PC-9 (cell line): ENCODE results near the gene TLX2. TPM values are rescaled to one million over a fixed set of nuclear protein-coding genes. Genes with fewer than 3 reads are reported as not detected.
"Not testable (repeated sequence)": the region's sequence is repeated elsewhere in the genome, so short reads cannot be mapped to it uniquely, and the experiment has no call there.

Experiments used
- BruUV-seq: library from RNA; stranded (reverse); fragments of 400-500 nt; replicated peaks from 2 replicates; lab custom pipeline; 2021; lab: Mats Ljungman, UMichigan
- CTCF ChIA-PET: fragments of 300-600 bp; sonication (Branson Sonifier 250); formaldehyde crosslinking; loops from one replicate; lab custom pipeline; 2022; ENCODE audit warnings: antibody characterized with exemption; lab: Charles Lee
- POLR2A ChIA-PET: fragments of 300-600 bp; sonication (Branson Sonifier 250); formaldehyde crosslinking; loops from one replicate; lab custom pipeline; 2022; ENCODE audit warnings: antibody characterized with exemption; ENCODE audit not compliant: unreplicated experiment; lab: Charles Lee
- DNase-seq, 2 experiments: peaks; one replicate each; pipeline versions ENCODE4 v3.0.0 to v3.0.0-alpha.2; 2015 to 2022; ENCODE audit warnings: mixed read lengths in 1 of 2
- H2AFZ ChIP-seq: fragments of 200-600 bp; sonication (generic); 2 replicates; pipeline ENCODE4 v1.8.1; 2017; ENCODE audit warnings: antibody characterized with exemption
- H3F3A ChIP-seq: fragments of 200-600 bp; sonication (generic); 2 replicates; pipeline ENCODE4 v1.8.1; 2017; ENCODE audit warnings: antibody characterized with exemption, mild to moderate bottlenecking, low read depth; ENCODE audit not compliant: insufficient read depth
- H3K27ac ChIP-seq: fragments of 200-600 bp; sonication (generic); 2 replicates; pipeline ENCODE4 v1.6.1; 2016; ENCODE audit warnings: mixed run types
- H3K27me3 ChIP-seq: fragments of 200-600 bp; sonication (generic); 2 replicates; pipeline ENCODE4 v1.6.1; 2016; ENCODE audit warnings: low read depth, mixed run types; ENCODE audit not compliant: insufficient read depth
- H3K36me3 ChIP-seq: fragments of 200-600 bp; sonication (generic); 2 replicates; pipeline ENCODE4 v1.6.1; 2016; ENCODE audit warnings: low read depth, mixed run types
- H3K4me1 ChIP-seq: fragments of 200-600 bp; sonication (generic); replicated peaks from 2 replicates; pipeline ENCODE4 v1.6.1; 2016; ENCODE audit warnings: mixed run types; ENCODE audit not compliant: insufficient read depth
- H3K4me2 ChIP-seq: fragments of 200-600 bp; sonication (generic); 2 replicates; pipeline ENCODE4 v1.6.1; 2017; ENCODE audit warnings: mixed run types
- H3K4me3 ChIP-seq: fragments of 200-600 bp; sonication (generic); 2 replicates; pipeline ENCODE4 v1.6.1; 2016; ENCODE audit warnings: mixed run types
- H3K79me2 ChIP-seq: fragments of 200-600 bp; sonication (generic); 2 replicates; pipeline ENCODE4 v1.6.1; 2017; ENCODE audit warnings: low read depth, mixed run types
- H3K9me2 ChIP-seq: fragments of 200-600 bp; sonication (generic); 2 replicates; pipeline ENCODE4 v1.8.1; 2017; ENCODE audit warnings: mild to moderate bottlenecking; ENCODE audit not compliant: insufficient read depth
- H3K9me3 ChIP-seq: fragments of 200-600 bp; sonication (generic); 2 replicates; pipeline ENCODE4 v1.8.1; 2016; ENCODE audit warnings: low read depth; ENCODE audit not compliant: insufficient read depth
- H4K20me1 ChIP-seq: fragments of 200-600 bp; sonication (generic); 2 replicates; pipeline ENCODE4 v1.8.1; 2017; ENCODE audit not compliant: insufficient read depth
- EZH2 ChIP-seq: fragments of 200-600 bp; sonication (generic); IDR thresholded peaks from 2 replicates; pipeline ENCODE4 v1.8.0; 2017; ENCODE audit warnings: antibody characterized with exemption, low read depth
- intact Hi-C: fragments of 100-400 bp; cut with micrococcal nuclease; formaldehyde crosslinking; loops from one replicate; pipeline ENCODE4 v1.10.0; 2022; ENCODE audit not compliant: unreplicated experiment
- total RNA-seq: library from RNA; stranded (reverse); gene quantifications from 2 replicates; pipeline ENCODE4 v1.2.3, GENCODE V29; 2021
- TF ChIP-seq, protein P1 (sequence below): fragments of 200-600 bp; sonication (generic); conservative IDR thresholded peaks from 2 replicates; pipeline ENCODE4 v1.6.1; 2017; ENCODE audit warnings: mixed run types, antibody characterized with exemption, mild to moderate bottlenecking, moderate library complexity

TLX2 gene
- total RNA-seq, 1 experiment from 2014 or later, result 3.1 TPM

DNA sequence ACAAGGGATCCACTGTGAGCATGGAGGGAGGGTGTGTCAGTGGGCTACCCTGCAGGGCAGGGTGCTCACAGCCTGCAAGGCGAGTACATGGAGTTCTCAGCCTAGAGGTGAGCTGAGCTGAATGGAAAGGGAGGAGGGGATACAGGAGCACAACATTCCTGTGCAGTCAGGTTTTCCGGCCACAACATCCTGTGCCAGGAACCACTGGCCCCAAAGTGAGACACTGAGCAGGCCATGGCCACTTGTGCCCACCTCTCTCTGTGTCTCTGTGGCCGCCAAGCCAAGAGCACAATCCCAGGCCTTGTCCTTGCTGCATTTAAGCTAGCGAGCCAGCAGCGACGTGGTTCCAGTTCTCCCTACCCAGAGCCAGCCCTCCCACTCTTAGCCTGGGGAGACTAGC, 46.3 kb downstream of the TLX2 start:
- peaks cover 22% of the 10 kb centered on the region; the same call in 1 of the 2 replicates for H3F3A ChIP-seq
- H3K4me3 ChIP-seq, result no peak overlapping the region
- POLR2A ChIA-PET, result no interaction called here
- DNase-seq, result peak in 1 of 2 experiments; percentile 28
- intact Hi-C loops, result no loop called here
- no peaks in the 10 kb centered on the region for H3K9me2 ChIP-seq
- CTCF ChIA-PET, result no interaction called here
- no peak overlapping the region for H3K4me2 ChIP-seq
- no peaks in the 10 kb centered on the region for H3K79me2 ChIP-seq
- no peak overlapping the region for H2AFZ ChIP-seq
- H3K27ac ChIP-seq, result no peak overlapping the region
- no peaks in the 10 kb centered on the region for H3K9me3 ChIP-seq
- no peaks in the 10 kb centered on the region for H4K20me1 ChIP-seq
- no TSS peak for BruUV-seq
- H3K4me1 ChIP-seq, result no peaks in the 10 kb centered on the region
- H3K36me3 ChIP-seq, result no peaks in the 10 kb centered on the region
- H3K27me3 ChIP-seq, result no peaks in the 10 kb centered on the region
- no peak for TF ChIP-seq EZH2
- TF ChIP-seq, protein P1, sequence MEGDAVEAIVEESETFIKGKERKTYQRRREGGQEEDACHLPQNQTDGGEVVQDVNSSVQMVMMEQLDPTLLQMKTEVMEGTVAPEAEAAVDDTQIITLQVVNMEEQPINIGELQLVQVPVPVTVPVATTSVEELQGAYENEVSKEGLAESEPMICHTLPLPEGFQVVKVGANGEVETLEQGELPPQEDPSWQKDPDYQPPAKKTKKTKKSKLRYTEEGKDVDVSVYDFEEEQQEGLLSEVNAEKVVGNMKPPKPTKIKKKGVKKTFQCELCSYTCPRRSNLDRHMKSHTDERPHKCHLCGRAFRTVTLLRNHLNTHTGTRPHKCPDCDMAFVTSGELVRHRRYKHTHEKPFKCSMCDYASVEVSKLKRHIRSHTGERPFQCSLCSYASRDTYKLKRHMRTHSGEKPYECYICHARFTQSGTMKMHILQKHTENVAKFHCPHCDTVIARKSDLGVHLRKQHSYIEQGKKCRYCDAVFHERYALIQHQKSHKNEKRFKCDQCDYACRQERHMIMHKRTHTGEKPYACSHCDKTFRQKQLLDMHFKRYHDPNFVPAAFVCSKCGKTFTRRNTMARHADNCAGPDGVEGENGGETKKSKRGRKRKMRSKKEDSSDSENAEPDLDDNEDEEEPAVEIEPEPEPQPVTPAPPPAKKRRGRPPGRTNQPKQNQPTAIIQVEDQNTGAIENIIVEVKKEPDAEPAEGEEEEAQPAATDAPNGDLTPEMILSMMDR, result no peak

DNA sequence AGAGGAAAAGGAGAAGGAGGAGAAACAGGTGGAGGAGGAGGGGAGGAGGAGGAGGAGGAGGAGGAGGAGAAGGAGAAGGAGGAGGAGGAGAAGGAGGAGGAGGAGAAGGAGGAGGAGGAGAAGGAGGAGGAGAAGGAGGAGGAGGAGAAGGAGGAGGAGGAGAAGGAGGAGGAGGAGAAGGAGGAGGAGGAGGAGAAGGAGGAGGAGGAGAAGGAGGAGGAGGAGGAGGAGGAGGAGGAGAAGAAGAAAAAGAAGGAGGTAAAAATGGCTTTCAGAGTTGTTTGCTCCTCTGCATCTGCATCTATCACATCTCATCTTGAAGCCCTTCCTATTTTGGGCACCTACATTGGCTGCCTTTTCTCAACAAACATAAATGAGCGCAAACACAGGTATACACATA, 46.8 kb downstream of the TLX2 start:
- H3K27me3 ChIP-seq, H3K4me2 ChIP-seq, H3K36me3 ChIP-seq, BruUV-seq, POLR2A ChIA-PET, DNase-seq, H2AFZ ChIP-seq, H4K20me1 ChIP-seq, H3K9me2 ChIP-seq, H3K4me3 ChIP-seq, intact Hi-C loops, H3K79me2 ChIP-seq, CTCF ChIA-PET, H3K4me1 ChIP-seq, H3K27ac ChIP-seq, H3K9me3 ChIP-seq: not testable (repeated sequence)
- peaks cover 22% of the 10 kb centered on the region; the same call in 1 of the 2 replicates for H3F3A ChIP-seq

DNA sequence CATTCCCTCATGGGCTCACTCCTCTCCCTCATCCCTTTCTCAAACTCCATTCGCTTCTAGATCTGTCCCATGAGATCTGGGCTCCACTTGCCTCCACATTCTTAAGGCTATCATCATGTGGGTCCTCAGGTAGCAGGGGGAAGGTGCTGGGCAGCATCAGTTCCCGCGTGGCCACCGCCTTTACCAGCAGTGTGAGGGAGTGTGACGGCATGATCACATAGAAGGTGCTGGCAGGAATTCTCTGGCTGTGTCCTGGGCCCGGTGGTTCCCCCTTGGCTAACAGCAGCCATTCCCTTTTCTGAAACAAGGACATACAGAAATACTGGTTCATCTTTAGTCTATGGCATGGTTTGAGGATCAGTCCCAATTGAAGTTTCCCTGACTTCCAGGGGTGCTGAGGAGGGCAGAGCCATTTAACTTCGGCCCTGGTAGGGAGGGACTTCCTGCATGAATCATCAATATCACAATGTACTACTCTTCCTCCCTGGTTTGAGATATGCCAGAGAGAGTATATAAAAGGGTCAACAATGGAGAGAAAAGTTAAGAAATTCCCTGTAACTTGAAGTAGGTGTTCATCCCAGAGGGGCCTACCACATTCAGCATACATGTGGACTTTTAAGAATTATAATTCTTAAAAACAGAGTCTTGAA, 48.0 kb downstream of the TLX2 start:
- Histone ChIP-seq H3K36me3 (no peaks in the 10 kb centered on the region), H3K27ac (no peak overlapping the region), H4K20me1 (no peaks in the 10 kb centered on the region), H3K4me1 (peaks cover 2% of the 10 kb centered on the region), H3K79me2 (no peaks in the 10 kb centered on the region), H2AFZ (no peak overlapping the region), H3K4me2 (no peak overlapping the region), H3K9me3 (no peaks in the 10 kb centered on the region), H3K9me2 (no peaks in the 10 kb centered on the region), H3F3A (peaks cover 22% of the 10 kb centered on the region; the same call in 1 of the 2 replicates), H3K4me3 (no peak overlapping the region), H3K27me3 (no peaks in the 10 kb centered on the region)
- DNase-seq, result no peak
- BruUV-seq, result no TSS peak
- POLR2A ChIA-PET, result no interaction called here
- intact Hi-C loops, result no loop called here
- TF ChIP-seq EZH2, result no peak
- TF ChIP-seq, protein P1, result no peak
- CTCF ChIA-PET, result interaction anchor here (0.5 kb wide), 1 partner anchor 45 kb away, joined by 6 read pairs; no protein-coding TSS in a partner anchor

DNA sequence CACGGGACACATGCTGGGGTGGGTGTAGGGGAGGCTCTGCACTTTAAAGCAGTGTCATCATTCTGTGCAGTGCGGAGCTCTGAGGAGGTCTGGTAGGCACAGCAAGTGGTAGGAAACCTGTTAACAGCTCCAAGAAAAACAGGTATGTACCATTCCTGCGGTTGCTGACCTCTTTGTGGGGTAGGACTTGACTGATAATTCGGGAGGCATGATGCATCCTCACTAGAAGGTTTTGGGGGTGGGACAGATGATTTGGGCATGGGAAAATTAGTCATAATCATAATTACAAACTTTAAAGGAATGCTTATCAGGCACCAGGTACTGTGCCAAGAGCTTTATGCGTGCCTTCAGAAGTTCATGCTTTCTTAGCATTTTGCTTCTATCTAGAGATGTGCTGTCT, 50.0 kb downstream of the TLX2 start:
- H3K4me2 ChIP-seq, result no peak overlapping the region
- DNase-seq, result no peak
- no peaks in the 10 kb centered on the region for H4K20me1 ChIP-seq
- peaks cover 8% of the 10 kb centered on the region; the same call in 1 of the 2 replicates for H3F3A ChIP-seq
- no TSS peak for BruUV-seq
- H3K9me3 ChIP-seq, result no peaks in the 10 kb centered on the region
- H2AFZ ChIP-seq, result no peak overlapping the region
- H3K4me1 ChIP-seq, result peaks cover 18% of the 10 kb centered on the region
- no peaks in the 10 kb centered on the region for H3K27me3 ChIP-seq
- H3K27ac ChIP-seq, result no peak overlapping the region
- no peaks in the 10 kb centered on the region for H3K9me2 ChIP-seq
- intact Hi-C loops, result no loop called here
- H3K79me2 ChIP-seq, result no peaks in the 10 kb centered on the region
- ChIA-PET CTCF (no interaction called here), POLR2A (interaction anchor here (0.6 to 0.7 kb wide), 2 partner anchors 21 to 887 kb away, joined by 3 to 8 read pairs; no protein-coding TSS in a partner anchor)
- H3K4me3 ChIP-seq, result no peak overlapping the region
- H3K36me3 ChIP-seq, result no peaks in the 10 kb centered on the region
- TF ChIP-seq, protein P1, result no peak
- TF ChIP-seq EZH2, result no peak
